GM12878 (cell line): ENCODE measurements around the gene TDRD9. TPM values are rescaled to one million over a fixed set of nuclear protein-coding genes. Genes with fewer than 3 reads are reported as not detected.

Experiments
- ATAC-seq: fragments of 200-7000 bp; cut with Tn5 transposase; 3 replicates; pipeline ENCODE4 v1.9.1; 2020; ENCODE audit warnings: mild to moderate bottlenecking, moderate library complexity
- BruUV-seq: library from RNA; stranded (reverse); fragments of 400-500 nt; replicated peaks from 2 replicates; lab custom pipeline; 2021; lab: Mats Ljungman, UMichigan
- CTCF ChIA-PET: fragments of 300-600 bp; sonication (Branson Sonifier 250); formaldehyde crosslinking; extraction: SDS; loops from one replicate; lab custom pipeline; 2021; ENCODE audit warnings: inconsistent platforms; lab: Yijun Ruan, JAX
- POLR2A ChIA-PET: fragments of 350-600 bp; formaldehyde crosslinking; extraction: SDS; loops from one replicate; lab custom pipeline; 2021; ENCODE audit warnings: inconsistent platforms; lab: Charles Lee
- RAD21 ChIA-PET: fragments of 300-600 bp; sonication (Branson Sonifier 250); formaldehyde crosslinking; loops from one replicate; lab custom pipeline; 2023; ENCODE audit warnings: antibody characterized with exemption; ENCODE audit not compliant: unreplicated experiment; lab: Charles Lee
- SMC1A ChIA-PET: fragments of 300-600 bp; sonication (Branson Sonifier 250); formaldehyde crosslinking; loops from one replicate; lab custom pipeline; 2023; ENCODE audit not compliant: unreplicated experiment, uncharacterized antibody; lab: Charles Lee
- DNase-seq: peaks from one replicate; pipeline ENCODE4 v3.0.0-alpha.2; 2011; ENCODE audit warnings: low read depth, low spot score
- FAIRE-seq: peaks from 3 replicates; lab custom pipeline; 2011; peaks lifted over from hg19 to GRCh38; lab: Jason Lieb, UNC
- H2AFZ ChIP-seq: 2 replicates; pipeline ENCODE4 v1.6.0; 2011; ENCODE audit warnings: low read depth, low read length, control low read depth; ENCODE audit not compliant: control insufficient read depth
- H3K27ac ChIP-seq: 2 replicates; pipeline ENCODE4 v1.5.1; 2011; ENCODE audit warnings: control low read depth; ENCODE audit not compliant: control insufficient read depth, insufficient read depth
- H3K27me3 ChIP-seq, 2 experiments: replicated peaks in 1 of 2; 2 replicates each; pipeline versions ENCODE4 v1.6.0 to v1.6.1; 2011; ENCODE audit warnings: low read length in 1 of 2; ENCODE audit not compliant: control insufficient read depth in 2 of 2, insufficient read depth in 2 of 2
- H3K36me3 ChIP-seq, 2 experiments: 2 replicates each; pipeline ENCODE4 v1.5.1; 2011; ENCODE audit warnings: low read length in 1 of 2; ENCODE audit not compliant: control insufficient read depth in 2 of 2, insufficient read depth in 2 of 2
- H3K4me1 ChIP-seq: 2 replicates; pipeline ENCODE4 v1.6.1; 2011; ENCODE audit warnings: mild to moderate bottlenecking, low read length, moderate library complexity, mixed read lengths; ENCODE audit not compliant: control insufficient read depth, insufficient read depth
- H3K4me2 ChIP-seq: 2 replicates; pipeline ENCODE4 v1.6.0; 2011; ENCODE audit warnings: control low read depth; ENCODE audit not compliant: control insufficient read depth, insufficient read depth
- H3K4me3 ChIP-seq: fragments of 200-600 bp; sonication (generic); 2 replicates; pipeline ENCODE4 v1.5.1; 2016
- H3K79me2 ChIP-seq: 2 replicates; pipeline ENCODE4 v1.6.0; 2011; ENCODE audit warnings: low read length; ENCODE audit not compliant: control insufficient read depth, insufficient read depth
- H3K9ac ChIP-seq: 2 replicates; pipeline ENCODE4 v1.8.0; 2011; ENCODE audit warnings: low read length, control low read depth, mixed read lengths; ENCODE audit not compliant: control insufficient read depth, insufficient read depth
- H3K9me3 ChIP-seq: replicated peaks from 3 replicates; pipeline ENCODE4 v1.5.1; 2011; ENCODE audit warnings: mild to moderate bottlenecking, low read length; ENCODE audit not compliant: control insufficient read depth, insufficient read depth
- H4K20me1 ChIP-seq: 2 replicates; pipeline ENCODE4 v1.6.0; 2011; ENCODE audit not compliant: control insufficient read depth, insufficient read depth
- E2F8 ChIP-seq: fragments of 450-650 bp; IDR thresholded peaks from 2 replicates; pipeline ENCODE4 v1.6.1; 2018; ENCODE audit warnings: mild to moderate bottlenecking, low read depth, moderate library complexity; ENCODE audit not compliant: partially characterized antibody
- NR2C2 ChIP-seq: IDR thresholded peaks from 2 replicates; pipeline ENCODE4 v1.6.1; 2011; ENCODE audit warnings: borderline replicate concordance, low read depth; ENCODE audit not compliant: control insufficient read depth, insufficient read length
- YY1 ChIP-seq: IDR thresholded peaks from 2 replicates; pipeline ENCODE4 v1.6.1; 2011; ENCODE audit warnings: low read depth, mild to moderate bottlenecking, low read length
- WGBS: methylation state at CpG from one replicate; pipeline ENCODE4 v1.1.6; 2016; ENCODE audit warnings: low lambda C conversion rate; ENCODE audit not compliant: insufficient replicate concordance, insufficient coverage; ENCODE audit errors: missing lambda C conversion rate; 5-methylcytosine and 5-hydroxymethylcytosine counted together
- in situ Hi-C: fragments of 300-500 bp; cut with MboI; formaldehyde crosslinking; loops from 9 replicates; pipeline ENCODE4 v1.14.3; 2018; ENCODE audit warnings: mixed read lengths
- intact Hi-C: fragments of 100-400 bp; cut with micrococcal nuclease; formaldehyde crosslinking; loops from one replicate; pipeline ENCODE4 v1.14.2; 2022; ENCODE audit not compliant: unreplicated experiment
- polyA plus RNA-seq, 11 experiments: library from polyadenylated mRNA; depleted of rRNA in 4 of 11; unstranded in 6 of 11; stranded (reverse) in 5 of 11; fragments of >200 nt; fragmentation: Nextera tagmentation in 4 of 11; fragmentation: Illumina TruSeq in 1 of 11; extraction: Ambion mirVana in 4 of 11; extraction: Trizol in 1 of 11; gene quantifications; 1 replicate in 1 of 11; 2 replicates in 10 of 11; pipeline versions ENCODE4 v1.2.1 to v1.2.3, GENCODE V29; 2011 to 2016; ENCODE audit warnings: inconsistent platforms in 2 of 11, missing spikeins in 2 of 11, low read depth in 1 of 11
- total RNA-seq, 4 experiments: library from RNA; depleted of rRNA in 3 of 4; stranded (reverse); fragments of >200 nt in 3 of 4; fragmentation: Illumina TruSeq in 1 of 4; extraction: Trizol in 1 of 4; gene quantifications; 2 replicates each; pipeline versions ENCODE4 v1.2.1 to v1.2.3, GENCODE V29; 2013 to 2021

TDRD9 gene
- total and polyA plus RNA-seq, 10 of the 15 experiments (the other 5 are each of a cell fraction or from before 2014, with no cell fraction given) = 0.12 TPM; not detected in 9

GRCh38 chr14:103879570-103880347, 48.5 kb upstream of the TDRD9 start:
- peak overlapping the region; percentile 41 for H3K4me2 ChIP-seq
- H3K36me3 ChIP-seq = no peaks in the 10 kb centered on the region
- no peak overlapping the region for H3K27ac ChIP-seq
- no peaks in the 10 kb centered on the region for H4K20me1 ChIP-seq
- intact Hi-C loops (no loop called here), in situ Hi-C loops (no loop called here)
- no peak overlapping the region; the same call in 1 of the 2 replicates for H2AFZ ChIP-seq
- FAIRE-seq (no peak), DNase-seq (no peak), ATAC-seq (no peak)
- RAD21 ChIA-PET = no interaction called here
- H3K79me2 ChIP-seq = no peaks in the 10 kb centered on the region
- no TSS peak for BruUV-seq
- no peaks in the 10 kb centered on the region for H3K9me3 ChIP-seq
- POLR2A ChIA-PET = no interaction called here
- H3K4me3 ChIP-seq = no peak overlapping the region
- TF ChIP-seq E2F8 (no peak), YY1 (no peak), NR2C2 (no peak)
- CTCF ChIA-PET = interaction anchor here (1.1 to 1.5 kb wide), 2 partner anchors 21 kb away, joined by 4 to 6 read pairs; no protein-coding TSS in a partner anchor
- WGBS = 30% methylated on average over 31 of the region's 34 CpGs
- SMC1A ChIA-PET = interaction anchor here (0.6 to 0.7 kb wide), 2 partner anchors 56 to 74 kb away, joined by 3 read pairs; no protein-coding TSS in a partner anchor
- peaks cover 0 to 3% of the 10 kb centered on the region in 2 experiments; a peak in 2 of 4 replicates for H3K27me3 ChIP-seq
- no peak overlapping the region for H3K9ac ChIP-seq
- no peaks in the 10 kb centered on the region; the same call in 1 of the 2 replicates for H3K4me1 ChIP-seq
